Articular chondrocyte of knee joint (primary cell): ENCODE data around the gene TENT5C. TPM values are rescaled to one million over a fixed set of nuclear protein-coding genes. Genes with fewer than 3 reads are reported as not detected.

Source experiments
- total RNA-seq: library from RNA; depleted of rRNA; stranded (reverse); fragments of >200 nt; gene quantifications from 2 replicates; pipeline ENCODE4 v1.2.3, GENCODE V29; 2012

The TENT5C gene
- 7.3 and 8.0 TPM in 2 replicates for total RNA-seq

DNA sequence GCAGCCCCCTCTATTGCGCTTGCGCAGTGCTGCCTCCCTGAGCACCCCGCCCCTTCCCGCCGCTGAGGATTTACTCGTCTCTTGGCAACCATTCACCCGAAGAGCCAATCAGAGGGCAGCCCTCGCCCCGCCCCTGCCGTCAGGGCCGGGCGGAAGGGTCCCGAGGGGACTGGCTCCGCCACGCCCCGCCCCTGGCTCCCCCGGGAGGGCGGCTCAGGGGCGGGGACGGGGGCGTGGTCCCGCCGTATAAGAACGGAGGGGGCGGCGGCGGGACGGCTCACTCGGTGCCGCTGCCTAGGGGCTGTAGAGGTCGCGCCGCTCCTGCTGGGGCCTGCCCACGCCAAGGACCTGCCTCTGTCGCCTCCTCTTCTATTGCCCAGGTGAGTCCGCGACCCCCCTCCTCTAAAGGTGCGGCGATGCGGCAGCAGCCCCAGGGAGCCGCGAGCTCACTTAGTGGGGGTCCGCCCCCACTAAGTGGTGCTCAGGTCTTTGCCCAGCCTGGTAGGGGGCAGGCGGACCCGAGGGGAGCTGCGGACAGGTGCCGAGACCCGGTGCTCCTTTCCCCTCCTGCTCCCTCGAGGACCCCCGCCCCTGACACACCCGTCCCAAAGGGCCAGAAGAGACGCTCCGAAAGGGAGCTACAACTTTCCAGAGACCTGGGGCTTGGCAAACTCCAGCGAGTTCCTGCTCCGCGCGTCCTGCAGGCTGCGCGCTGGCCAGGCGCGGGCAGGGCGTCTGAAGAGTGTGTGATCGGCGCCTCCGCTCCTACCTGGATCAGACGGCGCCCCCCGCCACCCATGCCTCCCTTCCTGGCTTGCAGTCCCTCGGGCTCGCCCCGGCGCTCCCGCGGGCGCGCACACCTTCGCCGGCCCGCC, at the start of gene TENT5C:
Gene TENT5C (plus strand): TSS at position 275 of the 875 bp plus-strand sequence. CDS start 16,821 bp downstream, outside the sequence.

Other genes with a start within 250 kb of the TENT5C start
- gene MAN1A2, start 238.6 kb upstream of the TENT5C start, total RNA-seq: 53.2 TPM in 2 replicates